ENCODE data around the gene CTNNBL1. TPM values are rescaled to one million over a fixed set of nuclear protein-coding genes. Genes with fewer than 3 reads are reported as not detected.
"Not testable (repeated sequence)": the region's sequence is repeated elsewhere in the genome, so short reads cannot be mapped to it uniquely, and the experiment has no call there.

The CTNNBL1 gene
- total RNA-seq, 2 experiments from 2014 or later, result 66.4 to 75.4 TPM

- Mint-ChIP-seq H3K9me3 (no peaks in the 10 kb centered on the region), H3K4me3 (no peak overlapping the region), H3K27ac (no peak overlapping the region), H3K27me3 (ENCODE audit: low read depth) (no peaks in the 10 kb centered on the region), H3K4me1 (ENCODE audit: low read depth) (no peaks in the 10 kb centered on the region), H3K36me3 (ENCODE audit: low read depth) (peaks cover 9% of the 10 kb centered on the region)
- CTCF ChIA-PET, result no interaction called here
- intact Hi-C loops (cut with micrococcal nuclease), result no loop called here
- DNase-seq, result no peak
Observed at GRCh38 chr20:37849156-37849555, 155.3 kb downstream of the CTNNBL1 start.

GRCh38 chr20:37849566-37849965 lies 155.7 kb downstream of the CTNNBL1 start:
- no peak overlapping the region for H3K4me3 Mint-ChIP-seq
- intact Hi-C loops (cut with micrococcal nuclease), result no loop called here
- peaks cover 9% of the 10 kb centered on the region for H3K36me3 Mint-ChIP-seq (ENCODE audit: low read depth)
- H3K9me3 Mint-ChIP-seq, result no peaks in the 10 kb centered on the region
- no peak overlapping the region for H3K27ac Mint-ChIP-seq
- CTCF ChIA-PET, result no interaction called here
- H3K27me3 Mint-ChIP-seq (ENCODE audit: low read depth), result no peaks in the 10 kb centered on the region
- H3K4me1 Mint-ChIP-seq (ENCODE audit: low read depth), result no peaks in the 10 kb centered on the region
- no peak for DNase-seq

DNA sequence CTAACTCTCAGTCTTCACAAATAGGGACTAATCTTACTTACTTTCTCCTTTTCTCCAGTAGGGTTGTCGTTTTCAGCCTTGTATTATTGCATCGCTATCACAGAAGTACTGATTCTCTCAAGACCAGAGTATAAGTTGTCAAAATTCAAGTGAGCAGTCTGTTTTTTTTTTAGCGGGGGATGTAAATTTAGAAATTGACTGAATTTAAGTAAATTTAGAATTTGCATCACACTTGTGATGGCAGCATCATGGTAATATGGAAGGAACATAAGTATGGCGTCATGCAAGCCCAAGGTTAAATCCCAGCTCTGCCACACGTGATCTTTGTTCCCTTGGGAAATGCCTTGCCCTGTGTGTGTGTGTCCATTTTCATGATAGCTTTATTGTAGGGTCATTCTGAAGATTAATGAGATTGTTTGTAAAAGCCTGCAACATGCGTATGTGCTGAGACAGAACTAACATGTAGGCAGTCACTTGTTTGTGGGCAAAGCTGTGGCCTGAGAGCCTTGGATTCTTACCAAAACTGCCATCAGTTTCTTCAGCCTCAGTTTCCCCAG lies 156.3 kb downstream of the CTNNBL1 start:
- no peak overlapping the region for H3K27ac Mint-ChIP-seq
- H3K36me3 Mint-ChIP-seq (ENCODE audit: low read depth), result peaks cover 9% of the 10 kb centered on the region
- DNase-seq, result no peak
- CTCF ChIA-PET, result no interaction called here
- intact Hi-C loops (cut with micrococcal nuclease), result no loop called here
- no peaks in the 10 kb centered on the region for H3K9me3 Mint-ChIP-seq
- no peaks in the 10 kb centered on the region for H3K4me1 Mint-ChIP-seq (ENCODE audit: low read depth)
- H3K27me3 Mint-ChIP-seq (ENCODE audit: low read depth), result no peaks in the 10 kb centered on the region
- H3K4me3 Mint-ChIP-seq, result no peak overlapping the region

GRCh38 chr20:37850724-37851355 lies 157.0 kb downstream of the CTNNBL1 start:
- Mint-ChIP-seq H3K9me3 (no peaks in the 10 kb centered on the region), H3K27me3 (ENCODE audit: low read depth) (no peaks in the 10 kb centered on the region), H3K36me3 (ENCODE audit: low read depth) (peaks cover 9% of the 10 kb centered on the region), H3K4me1 (ENCODE audit: low read depth) (no peaks in the 10 kb centered on the region), H3K27ac (no peak overlapping the region), H3K4me3 (no peak overlapping the region)
- DNase-seq, result no peak
- intact Hi-C loops (cut with micrococcal nuclease), result no loop called here
- CTCF ChIA-PET, result no interaction called here

- no peak for DNase-seq
- no peak overlapping the region for H3K4me3 Mint-ChIP-seq
- no peaks in the 10 kb centered on the region for H3K27me3 Mint-ChIP-seq (ENCODE audit: low read depth)
- no peaks in the 10 kb centered on the region for H3K9me3 Mint-ChIP-seq
- CTCF ChIA-PET, result no interaction called here
- H3K4me1 Mint-ChIP-seq (ENCODE audit: low read depth), result no peaks in the 10 kb centered on the region
- H3K36me3 Mint-ChIP-seq (ENCODE audit: low read depth), result peaks cover 11% of the 10 kb centered on the region
- intact Hi-C loops (cut with micrococcal nuclease), result no loop called here
- H3K27ac Mint-ChIP-seq, result no peak overlapping the region
Observed at GRCh38 chr20:37852666-37853065, 158.8 kb downstream of the CTNNBL1 start.

DNA sequence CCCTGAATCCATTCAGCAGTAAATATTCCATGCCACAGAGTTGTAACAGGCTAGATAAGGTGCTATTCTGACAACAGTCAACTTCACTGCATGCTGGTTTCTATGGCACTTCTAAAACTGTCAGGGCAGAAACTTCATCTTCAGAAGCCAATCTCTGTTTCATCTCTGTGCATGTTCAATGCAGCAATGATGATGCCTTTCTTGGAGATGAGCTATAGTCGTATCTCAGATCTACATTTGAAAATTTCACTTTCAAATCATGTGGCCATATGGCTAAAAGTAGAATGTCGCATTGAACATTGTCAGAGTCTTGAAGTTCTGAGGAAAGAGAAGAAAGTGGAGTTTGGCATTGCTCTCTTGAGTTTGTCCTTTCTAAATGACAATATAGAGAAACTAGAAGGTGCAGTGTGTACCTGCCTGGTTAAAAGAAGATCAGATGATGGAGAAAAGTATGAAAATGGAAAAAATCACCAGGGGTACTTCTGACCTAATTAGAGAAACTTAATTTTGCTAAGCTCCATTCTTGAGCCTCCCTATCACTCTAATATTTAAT lies 160.1 kb downstream of the CTNNBL1 start:
- Mint-ChIP-seq H3K36me3 (ENCODE audit: low read depth) (peaks cover 17% of the 10 kb centered on the region), H3K4me1 (ENCODE audit: low read depth) (no peaks in the 10 kb centered on the region), H3K4me3 (no peak overlapping the region), H3K27ac (no peak overlapping the region), H3K27me3 (ENCODE audit: low read depth) (no peaks in the 10 kb centered on the region), H3K9me3 (no peaks in the 10 kb centered on the region)
- no peak for DNase-seq
- intact Hi-C loops (cut with micrococcal nuclease), result no loop called here
- CTCF ChIA-PET, result interaction anchor here (1.0 kb wide), 1 partner anchor 30 kb away, joined by 3 read pairs; no protein-coding TSS in a partner anchor

GRCh38 chr20:37856034-37856433 lies 162.2 kb downstream of the CTNNBL1 start:
- DNase-seq; H3K27me3 Mint-ChIP-seq (ENCODE audit: low read depth); H3K4me3 Mint-ChIP-seq; H3K4me1 Mint-ChIP-seq (ENCODE audit: low read depth); intact Hi-C loops (cut with micrococcal nuclease); H3K27ac Mint-ChIP-seq; H3K9me3 Mint-ChIP-seq: not testable (repeated sequence)
- CTCF ChIA-PET, result interaction anchor here (0.7 kb wide), 1 partner anchor 235 kb away, joined by 3 read pairs; no protein-coding TSS in a partner anchor
- H3K36me3 Mint-ChIP-seq (ENCODE audit: low read depth), result peaks cover 18% of the 10 kb centered on the region

DNA sequence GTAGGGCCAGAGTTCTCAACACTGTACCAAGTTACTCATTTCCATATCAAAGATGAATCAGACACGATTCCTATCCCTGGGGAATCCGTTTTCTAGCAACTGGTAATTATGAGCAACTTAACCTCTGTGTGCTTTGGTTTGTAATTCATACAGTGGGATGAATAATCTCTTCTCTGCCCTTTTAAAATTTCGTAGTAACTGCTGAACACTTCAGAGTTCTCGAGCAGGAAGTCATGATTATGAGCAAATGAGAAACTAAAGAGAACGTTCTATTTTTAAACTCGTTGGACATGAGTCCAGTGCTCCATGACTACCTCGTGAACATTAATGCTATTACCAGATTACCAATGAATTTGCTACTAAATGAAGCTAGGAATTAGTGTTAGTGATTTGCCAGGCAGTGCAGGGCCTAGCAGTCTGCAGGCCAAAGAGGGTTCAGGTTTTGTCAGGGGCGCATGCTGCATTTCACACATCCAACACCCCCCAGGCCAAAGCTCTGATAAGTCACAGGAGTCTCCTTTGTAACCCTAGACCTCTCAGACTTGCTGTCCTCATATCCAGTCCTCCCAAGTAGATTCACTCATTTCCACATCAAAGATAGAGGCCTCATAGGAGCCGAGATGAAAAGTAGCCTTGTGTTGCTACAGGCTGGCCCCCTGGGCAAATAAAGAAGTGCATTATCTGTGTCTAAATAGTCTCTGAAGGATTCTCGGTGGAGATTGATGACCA lies 163.3 kb downstream of the CTNNBL1 start:
- CTCF ChIA-PET, result no interaction called here
- intact Hi-C loops (cut with micrococcal nuclease), result no loop called here
- Mint-ChIP-seq H3K36me3 (ENCODE audit: low read depth) (peaks cover 18% of the 10 kb centered on the region), H3K9me3 (no peaks in the 10 kb centered on the region), H3K4me3 (no peak overlapping the region), H3K27ac (no peak overlapping the region), H3K27me3 (ENCODE audit: low read depth) (no peaks in the 10 kb centered on the region), H3K4me1 (ENCODE audit: low read depth) (no peaks in the 10 kb centered on the region)
- no peak for DNase-seq

DNA sequence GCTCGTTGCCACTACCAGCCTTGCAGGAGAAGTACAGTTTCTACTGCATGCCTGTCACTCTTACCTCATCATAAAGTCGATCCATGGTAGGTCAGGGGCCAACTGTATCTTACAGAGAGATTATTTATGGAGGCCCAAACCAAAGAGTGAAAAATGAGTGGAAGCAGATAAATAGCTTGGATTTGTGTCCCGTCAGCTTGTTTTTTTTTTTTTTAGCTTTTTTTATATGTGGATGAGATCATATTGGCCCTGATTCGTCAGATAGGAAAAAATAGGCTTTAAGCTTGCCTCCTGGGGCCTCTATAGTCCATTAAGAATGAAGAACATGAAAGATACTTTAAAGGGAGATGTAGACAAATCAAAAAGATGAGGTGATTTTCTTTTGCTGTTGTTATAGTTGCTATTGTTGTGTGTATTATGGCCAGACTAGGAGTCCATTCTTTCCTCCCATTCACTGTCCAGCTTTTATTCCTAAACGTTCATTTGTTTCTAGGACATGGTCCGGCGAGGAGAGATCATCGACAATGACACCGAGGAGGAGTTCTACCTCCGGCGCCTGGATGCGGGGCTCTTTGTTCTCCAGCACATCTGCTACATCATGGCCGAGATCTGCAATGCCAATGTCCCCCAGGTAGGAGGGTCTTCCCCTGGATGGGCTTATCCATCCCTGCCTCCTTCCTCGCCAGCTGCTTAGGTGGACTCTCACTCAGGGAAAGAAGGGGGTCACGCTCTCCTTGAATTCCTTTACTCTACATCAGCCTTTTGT lies 165.8 kb downstream of the CTNNBL1 start:
- H3K4me1 Mint-ChIP-seq (ENCODE audit: low read depth), result no peaks in the 10 kb centered on the region
- no peak overlapping the region for H3K4me3 Mint-ChIP-seq
- no peak for DNase-seq
- intact Hi-C loops (cut with micrococcal nuclease), result no loop called here
- H3K36me3 Mint-ChIP-seq (ENCODE audit: low read depth), result peaks cover 24% of the 10 kb centered on the region
- CTCF ChIA-PET, result interaction anchor here (0.9 kb wide), 1 partner anchor 362 kb away, joined by 3 read pairs; no protein-coding TSS in a partner anchor
- no peak overlapping the region for H3K27ac Mint-ChIP-seq
- no peaks in the 10 kb centered on the region for H3K27me3 Mint-ChIP-seq (ENCODE audit: low read depth)
- no peaks in the 10 kb centered on the region for H3K9me3 Mint-ChIP-seq

GRCh38 chr20:37863289-37863688 lies 169.5 kb downstream of the CTNNBL1 start:
- Mint-ChIP-seq H3K9me3 (no peaks in the 10 kb centered on the region), H3K36me3 (ENCODE audit: low read depth) (peaks cover 16% of the 10 kb centered on the region), H3K27me3 (ENCODE audit: low read depth) (no peaks in the 10 kb centered on the region), H3K27ac (no peak overlapping the region), H3K4me3 (no peak overlapping the region), H3K4me1 (ENCODE audit: low read depth) (no peaks in the 10 kb centered on the region)
- CTCF ChIA-PET, result no interaction called here
- DNase-seq, result no peak
- intact Hi-C loops (cut with micrococcal nuclease), result no loop called here

GRCh38 chr20:37864298-37864697 lies 170.5 kb downstream of the CTNNBL1 start:
- no peak for DNase-seq
- H3K27me3 Mint-ChIP-seq (ENCODE audit: low read depth), result no peaks in the 10 kb centered on the region
- H3K9me3 Mint-ChIP-seq, result no peaks in the 10 kb centered on the region
- H3K27ac Mint-ChIP-seq, result no peak overlapping the region
- H3K36me3 Mint-ChIP-seq (ENCODE audit: low read depth), result peaks cover 11% of the 10 kb centered on the region
- CTCF ChIA-PET, result no interaction called here
- intact Hi-C loops (cut with micrococcal nuclease), result no loop called here
- H3K4me1 Mint-ChIP-seq (ENCODE audit: low read depth), result no peaks in the 10 kb centered on the region
- no peak overlapping the region for H3K4me3 Mint-ChIP-seq

DNA sequence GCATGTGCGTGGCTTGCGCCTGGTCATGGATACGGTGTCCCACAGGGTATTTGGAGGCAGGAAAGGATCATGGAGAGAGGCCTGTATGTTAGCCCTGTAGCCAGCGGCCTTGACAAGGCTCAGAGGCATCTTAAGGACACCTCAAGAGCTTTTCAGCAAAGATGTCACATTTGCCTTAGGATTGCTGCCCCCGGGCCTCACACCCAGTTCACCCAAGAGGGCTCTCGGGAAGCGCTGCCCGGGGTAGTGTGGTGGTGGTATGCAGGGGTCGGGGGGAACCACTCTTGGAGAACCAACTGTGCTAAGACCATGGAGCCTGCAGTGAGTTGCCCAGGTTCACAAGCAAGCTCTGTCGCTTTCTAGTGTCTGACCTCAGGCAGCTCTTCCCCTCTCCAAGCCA lies 172.2 kb downstream of the CTNNBL1 start:
- CTCF ChIA-PET, result no interaction called here
- peaks cover 14% of the 10 kb centered on the region for H3K36me3 Mint-ChIP-seq (ENCODE audit: low read depth)
- H3K27me3 Mint-ChIP-seq (ENCODE audit: low read depth), result no peaks in the 10 kb centered on the region
- H3K4me3 Mint-ChIP-seq, result no peak overlapping the region
- DNase-seq, result no peak
- H3K27ac Mint-ChIP-seq, result no peak overlapping the region
- intact Hi-C loops (cut with micrococcal nuclease), result no loop called here
- H3K4me1 Mint-ChIP-seq (ENCODE audit: low read depth), result no peaks in the 10 kb centered on the region
- no peaks in the 10 kb centered on the region for H3K9me3 Mint-ChIP-seq

Data from activated naive CD4-positive, alpha-beta T cell treated with anti-CD3 and anti-CD28 coated beads for 36 hours (primary cell).